ENCODE results near the gene TPRN. TPM values are rescaled to one million over a fixed set of nuclear protein-coding genes. Genes with fewer than 3 reads are reported as not detected.

The TPRN gene
- total and polyA plus RNA-seq, 9 donors = 4.6 to 14.6 (median 10.2) TPM

GRCh38 chr9:137223078-137223970, 22.8 kb upstream of the TPRN start:
- Histone ChIP-seq H3K4me1 (ENCODE audit: control insufficient read depth, insufficient read depth, low read length) (peaks cover 38% of the 10 kb centered on the region), H3K9me3 (replicated peaks; ENCODE audit: control insufficient read depth, low read depth, low read length) (no peaks in the 10 kb centered on the region), H3K27ac (ENCODE audit: low read length) (peak overlapping the region; percentile 88), H3K36me3 (ENCODE audit: control insufficient read depth, insufficient read depth, low read length) (no peaks in the 10 kb centered on the region), H3K4me3 (ENCODE audit: low read length) (peak overlapping the region; percentile 89), H3K27me3 (ENCODE audit: control insufficient read depth, insufficient read depth, low read length) (peaks cover 5% of the 10 kb centered on the region)
- DNase-seq = peak; percentile 99
- WGBS (ENCODE audit: insufficient coverage) = 2% methylated on average over 63 of the region's 63 CpGs

GRCh38 chr9:137222190-137223077, 21.9 kb upstream of the TPRN start, which contains the start of gene RNF208:
RNF208 (minus strand) TSS chr9:137222240; CDS start chr9:137221212, 1,028 bp downstream.
- peaks cover 3% of the 10 kb centered on the region for H3K27me3 ChIP-seq (ENCODE audit: control insufficient read depth, insufficient read depth, low read length)
- peak within 1 kb of the TSS; percentile 89 for H3K4me3 ChIP-seq (ENCODE audit: low read length)
- peak within 1 kb of the TSS; percentile 88 for H3K27ac ChIP-seq (ENCODE audit: low read length)
- H3K36me3 ChIP-seq (ENCODE audit: control insufficient read depth, insufficient read depth, low read length) = no peaks in the 10 kb centered on the region
- H3K4me1 ChIP-seq (ENCODE audit: control insufficient read depth, insufficient read depth, low read length) = peaks cover 34% of the 10 kb centered on the region
- 3% methylated on average over 85 of the region's 88 CpGs for WGBS (ENCODE audit: insufficient coverage)
- H3K9me3 ChIP-seq (replicated peaks; ENCODE audit: control insufficient read depth, low read depth, low read length) = no peaks in the 10 kb centered on the region
- peak; percentile 38 for DNase-seq

- Histone ChIP-seq H3K36me3 (ENCODE audit: control insufficient read depth, insufficient read depth, low read length) (peaks cover 1% of the 10 kb centered on the region), H3K9me3 (replicated peaks; ENCODE audit: control insufficient read depth, low read depth, low read length) (no peaks in the 10 kb centered on the region), H3K27me3 (ENCODE audit: control insufficient read depth, insufficient read depth, low read length) (peaks cover 3% of the 10 kb centered on the region), H3K4me3 (ENCODE audit: low read length) (peak overlapping the region; percentile 19), H3K27ac (ENCODE audit: low read length) (no peak overlapping the region), H3K4me1 (ENCODE audit: control insufficient read depth, insufficient read depth, low read length) (peaks cover 28% of the 10 kb centered on the region)
- WGBS (ENCODE audit: insufficient coverage) = 5% methylated on average over 61 of the region's 61 CpGs
- DNase-seq = no peak
Measured at GRCh38 chr9:137221506-137222111, 21.1 kb upstream of the TPRN start.

- DNase-seq = no peak
- no peak overlapping the region for H3K27ac ChIP-seq (ENCODE audit: low read length)
- H3K9me3 ChIP-seq (replicated peaks; ENCODE audit: control insufficient read depth, low read depth, low read length) = no peaks in the 10 kb centered on the region
- peaks cover 3% of the 10 kb centered on the region for H3K27me3 ChIP-seq (ENCODE audit: control insufficient read depth, insufficient read depth, low read length)
- H3K4me3 ChIP-seq (ENCODE audit: low read length) = no peak overlapping the region
- H3K4me1 ChIP-seq (ENCODE audit: control insufficient read depth, insufficient read depth, low read length) = peaks cover 28% of the 10 kb centered on the region
- 74% methylated on average over 3 of the region's 14 CpGs for WGBS (ENCODE audit: insufficient coverage)
- peaks cover 6% of the 10 kb centered on the region for H3K36me3 ChIP-seq (ENCODE audit: control insufficient read depth, insufficient read depth, low read length)
Measured at GRCh38 chr9:137221095-137221505, 20.6 kb upstream of the TPRN start.

GRCh38 chr9:137220317-137221094, 20.0 kb upstream of the TPRN start:
- no peak overlapping the region for H3K4me3 ChIP-seq (ENCODE audit: low read length)
- H3K4me1 ChIP-seq (ENCODE audit: control insufficient read depth, insufficient read depth, low read length) = peaks cover 28% of the 10 kb centered on the region
- peaks cover 3% of the 10 kb centered on the region for H3K27me3 ChIP-seq (ENCODE audit: control insufficient read depth, insufficient read depth, low read length)
- 85% methylated on average over 51 of the region's 52 CpGs for WGBS (ENCODE audit: insufficient coverage)
- no peak for DNase-seq
- H3K27ac ChIP-seq (ENCODE audit: low read length) = no peak overlapping the region
- H3K36me3 ChIP-seq (ENCODE audit: control insufficient read depth, insufficient read depth, low read length) = peaks cover 12% of the 10 kb centered on the region
- no peaks in the 10 kb centered on the region for H3K9me3 ChIP-seq (replicated peaks; ENCODE audit: control insufficient read depth, low read depth, low read length)

GRCh38 chr9:137219757-137220316, 19.3 kb upstream of the TPRN start:
- Histone ChIP-seq H3K36me3 (ENCODE audit: control insufficient read depth, insufficient read depth, low read length) (peaks cover 16% of the 10 kb centered on the region), H3K27ac (ENCODE audit: low read length) (no peak overlapping the region), H3K27me3 (ENCODE audit: control insufficient read depth, insufficient read depth, low read length) (peaks cover 3% of the 10 kb centered on the region), H3K4me3 (ENCODE audit: low read length) (no peak overlapping the region), H3K9me3 (replicated peaks; ENCODE audit: control insufficient read depth, low read depth, low read length) (no peaks in the 10 kb centered on the region), H3K4me1 (ENCODE audit: control insufficient read depth, insufficient read depth, low read length) (peaks cover 24% of the 10 kb centered on the region)
- 88% methylated on average over 10 of the region's 10 CpGs for WGBS (ENCODE audit: insufficient coverage)
- no peak for DNase-seq

- no peak overlapping the region for H3K27ac ChIP-seq (ENCODE audit: low read length)
- 75% methylated on average over 9 of the region's 12 CpGs for WGBS (ENCODE audit: insufficient coverage)
- H3K9me3 ChIP-seq (replicated peaks; ENCODE audit: control insufficient read depth, low read depth, low read length) = no peaks in the 10 kb centered on the region
- peaks cover 22% of the 10 kb centered on the region for H3K36me3 ChIP-seq (ENCODE audit: control insufficient read depth, insufficient read depth, low read length)
- DNase-seq = no peak
- H3K27me3 ChIP-seq (ENCODE audit: control insufficient read depth, insufficient read depth, low read length) = peaks cover 3% of the 10 kb centered on the region
- H3K4me3 ChIP-seq (ENCODE audit: low read length) = no peak overlapping the region
- H3K4me1 ChIP-seq (ENCODE audit: control insufficient read depth, insufficient read depth, low read length) = peaks cover 20% of the 10 kb centered on the region
Measured at GRCh38 chr9:137218754-137219271, 18.3 kb upstream of the TPRN start.

GRCh38 chr9:137218212-137218753, 17.7 kb upstream of the TPRN start:
- Histone ChIP-seq H3K36me3 (ENCODE audit: control insufficient read depth, insufficient read depth, low read length) (peaks cover 22% of the 10 kb centered on the region), H3K4me1 (ENCODE audit: control insufficient read depth, insufficient read depth, low read length) (peaks cover 18% of the 10 kb centered on the region), H3K27me3 (ENCODE audit: control insufficient read depth, insufficient read depth, low read length) (peaks cover 3% of the 10 kb centered on the region), H3K9me3 (replicated peaks; ENCODE audit: control insufficient read depth, low read depth, low read length) (no peaks in the 10 kb centered on the region), H3K4me3 (ENCODE audit: low read length) (no peak overlapping the region), H3K27ac (ENCODE audit: low read length) (no peak overlapping the region)
- no peak for DNase-seq
- 91% methylated on average over 30 of the region's 30 CpGs for WGBS (ENCODE audit: insufficient coverage)

All from muscle of leg (tissue), 11 donors.